DMS153 treated with DMSO at 0.1 percent for 48 hours (cell line): ENCODE data around the gene ETFB.

Source experiments
- DNase-seq: peaks from one replicate; lab custom pipeline; 2025; ENCODE audit not compliant: unreplicated experiment; lab: John Stamatoyannopoulos, UW

Gene ETFB

DNA sequence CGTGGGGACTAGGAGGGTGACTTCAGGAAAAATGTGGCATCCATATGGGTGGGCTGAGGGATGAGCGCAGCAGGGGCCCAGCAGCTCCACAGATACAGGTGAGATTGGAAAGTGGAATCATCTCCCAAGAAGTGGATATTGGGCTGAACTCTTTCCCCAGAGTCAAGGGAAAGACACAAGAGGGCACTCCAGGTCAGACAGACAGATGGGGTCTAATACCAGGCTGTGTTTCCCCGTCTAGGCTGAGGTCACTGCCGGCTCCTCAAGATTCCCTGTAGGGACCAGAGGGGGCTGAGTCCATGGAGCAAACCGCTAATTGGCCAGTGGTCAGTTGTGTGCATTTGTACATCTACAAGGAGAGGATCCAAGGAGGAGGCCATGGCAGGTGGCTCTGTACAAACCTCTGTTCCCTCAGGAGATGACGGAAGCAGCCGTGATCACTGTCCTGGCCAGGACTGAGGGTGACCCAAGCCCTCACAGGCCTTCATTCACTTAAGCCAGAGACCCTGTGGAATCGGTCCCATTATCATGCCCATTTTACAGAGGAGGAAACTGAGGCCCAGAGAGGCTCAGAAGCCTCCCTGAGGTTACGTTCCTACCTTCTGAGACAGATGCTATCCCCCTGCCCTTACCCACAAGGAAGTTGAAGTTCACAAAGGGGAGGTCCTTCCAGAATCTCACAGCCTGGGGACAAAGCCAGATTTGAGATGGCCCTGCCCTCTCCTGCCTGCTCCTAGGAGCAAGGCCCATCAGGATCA is 69.7 kb downstream of the ETFB start:
- DNase-seq: no peak

DNA sequence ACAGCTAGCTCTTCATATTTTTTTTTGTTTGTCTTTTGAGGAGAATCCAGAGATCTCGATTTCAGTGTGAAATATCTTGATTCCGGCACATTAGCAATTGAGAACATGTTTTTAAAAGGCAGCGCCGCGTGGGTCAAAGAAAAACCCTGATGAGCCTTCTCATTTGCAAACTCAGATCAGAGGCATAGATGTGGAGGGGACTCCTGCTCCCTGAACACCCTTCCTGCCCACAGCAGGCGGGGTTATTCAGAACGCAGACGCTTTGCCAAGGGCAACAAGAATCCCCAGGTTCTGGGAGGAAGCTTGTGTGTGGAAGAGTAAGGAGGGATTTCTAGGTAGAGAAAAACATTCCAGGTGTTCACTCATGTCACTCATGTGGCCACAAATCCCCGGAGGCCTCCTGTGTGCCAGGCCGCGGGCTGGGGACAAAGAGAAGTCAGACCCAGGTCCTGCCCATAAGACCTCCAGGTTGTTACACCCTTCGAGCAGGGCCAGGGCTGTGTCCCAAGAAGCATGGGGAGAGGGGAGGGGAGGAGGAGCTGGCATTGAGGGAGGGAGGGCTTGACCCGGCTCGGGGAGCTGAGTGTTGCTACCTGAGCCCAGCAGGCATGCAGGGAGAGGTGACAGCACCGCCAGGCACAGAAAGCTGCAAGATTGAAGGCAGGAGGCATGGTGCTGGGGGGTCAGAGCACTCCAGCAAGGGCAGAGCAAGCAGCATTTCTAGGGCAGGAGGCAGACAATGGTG is 70.6 kb downstream of the ETFB start:
- DNase-seq: no peak
